Naive thymus-derived CD4-positive, alpha-beta T cell (primary cell): ENCODE results near the gene COL23A1. TPM values are rescaled to one million over a fixed set of nuclear protein-coding genes. Genes with fewer than 3 reads are reported as not detected.
A peak's percentile ranks its signal among the peaks of the same experiment; 100 is the strongest.

Experiments
- ATAC-seq: fragments of 150-1000 bp; cut with Tn5 transposase; 2 replicates; pipeline ENCODE4 v1.10.0; 2021; ENCODE audit warnings: mild to moderate bottlenecking, moderate library complexity
- CTCF ChIA-PET: fragments of 350-600 bp; sonication (Branson Sonifier 250); formaldehyde crosslinking; loops from one replicate; lab custom pipeline; 2021; ENCODE audit warnings: antibody characterized with exemption; lab: Charles Lee
- POLR2A ChIA-PET: fragments of 350-600 bp; sonication (Branson Sonifier 250); formaldehyde crosslinking; loops from one replicate; lab custom pipeline; 2021; ENCODE audit warnings: antibody characterized with exemption, inconsistent platforms; lab: Charles Lee
- DNase-seq, 9 donors: peaks; one replicate each; pipeline versions ENCODE4 v3.0.0 to v3.0.0-alpha.2; 2020 to 2022; ENCODE audit warnings: mixed read lengths in 1 of 9
- H3K27ac ChIP-seq: one replicate; pipeline ENCODE4 v1.7.0; 2013; ENCODE audit warnings: mild to moderate bottlenecking, low read depth, low read length, moderate library complexity
- H3K27me3 ChIP-seq, 2 donors: one replicate each; pipeline ENCODE4 v1.7.0; 2013; ENCODE audit warnings: low read length in 2 of 2, mild to moderate bottlenecking in 2 of 2, moderate library complexity in 2 of 2; ENCODE audit not compliant: control insufficient read depth in 2 of 2, insufficient read depth in 2 of 2
- H3K36me3 ChIP-seq, 3 experiments: 1 replicate in 2 of 3; 2 replicates in 1 of 3; pipeline ENCODE4 v1.7.0; 2013; ENCODE audit warnings: low read length in 3 of 3, mild to moderate bottlenecking in 3 of 3, moderate library complexity in 1 of 3; ENCODE audit not compliant: insufficient read depth in 3 of 3, control insufficient read depth in 2 of 3
- H3K4me1 ChIP-seq, 2 donors: one replicate each; pipeline ENCODE4 v1.7.0; 2013; ENCODE audit warnings: low read length in 2 of 2, mild to moderate bottlenecking in 2 of 2, moderate library complexity in 1 of 2; ENCODE audit not compliant: control insufficient read depth in 2 of 2, insufficient read depth in 2 of 2
- H3K4me3 ChIP-seq: 2 replicates; pipeline ENCODE4 v1.7.0; 2013; ENCODE audit warnings: mild to moderate bottlenecking, low read length
- H3K9me3 ChIP-seq, 3 experiments: 1 replicate in 2 of 3; 2 replicates in 1 of 3; pipeline ENCODE4 v1.7.0; 2013; ENCODE audit warnings: low read length in 3 of 3; ENCODE audit not compliant: control insufficient read depth in 2 of 3
- H3K27ac Mint-ChIP-seq, 9 donors: one replicate each; pipeline ENCODE4 v1.8.0; 2020 to 2022; ENCODE audit warnings: mixed read lengths in 9 of 9, mild to moderate bottlenecking in 8 of 9, moderate library complexity in 5 of 9, inconsistent platforms in 2 of 9
- H3K27me3 Mint-ChIP-seq, 5 donors: one replicate each; pipeline ENCODE4 v1.8.0; 2021 to 2022; ENCODE audit warnings: mixed read lengths in 5 of 5, mild to moderate bottlenecking in 1 of 5
- H3K36me3 Mint-ChIP-seq, 5 donors: one replicate each; pipeline ENCODE4 v1.8.0; 2020 to 2022; ENCODE audit warnings: mixed read lengths in 5 of 5, mild to moderate bottlenecking in 3 of 5, inconsistent platforms in 1 of 5
- H3K4me1 Mint-ChIP-seq, 7 donors: one replicate each; pipeline ENCODE4 v1.8.0; 2020 to 2022; ENCODE audit warnings: mixed read lengths in 7 of 7, mild to moderate bottlenecking in 3 of 7, inconsistent platforms in 1 of 7
- H3K4me3 Mint-ChIP-seq, 10 donors: one replicate each; pipeline ENCODE4 v1.8.0; 2020 to 2022; ENCODE audit warnings: mild to moderate bottlenecking in 10 of 10, mixed read lengths in 10 of 10, moderate library complexity in 6 of 10, inconsistent platforms in 2 of 10
- H3K9me3 Mint-ChIP-seq, 11 donors: one replicate each; pipeline ENCODE4 v1.8.0; 2020 to 2022; ENCODE audit warnings: mixed read lengths in 11 of 11, mild to moderate bottlenecking in 4 of 11, inconsistent platforms in 1 of 11, moderate library complexity in 1 of 11
- intact Hi-C, 2 donors: fragments of 100-400 bp; cut with micrococcal nuclease; formaldehyde crosslinking; loops; one replicate each; pipeline ENCODE4 v1.15.1; 2023
- polyA plus RNA-seq, 2 donors: library from polyadenylated mRNA; unstranded; fragments of 300-500 nt; fragmentation: Illumina TruSeq; gene quantifications; one replicate each; pipeline ENCODE4 v1.2.3, GENCODE V29; 2021
- total RNA-seq, 6 experiments: library from RNA in 5 of 6; stranded (reverse) in 5 of 6; gene quantifications; 1 replicate in 5 of 6; 2 replicates in 1 of 6; pipeline ENCODE4 v1.2.3 and lab custom pipeline; 2021 to 2026

Gene COL23A1
- total and polyA plus RNA-seq, 7 experiments from 2014 or later: 0.13 to 0.32 (median 0.22) TPM; not detected in 4

GRCh38 chr5:178525906-178526732 is 64.1 kb downstream of the COL23A1 start:
- no peak for DNase-seq
- Mint-ChIP-seq H3K36me3 (no peaks in the 10 kb centered on the region), H3K4me3 (no peak overlapping the region), H3K9me3 (no peaks in the 10 kb centered on the region), H3K4me1 (no peaks in the 10 kb centered on the region), H3K27me3 (no peaks in the 10 kb centered on the region), H3K27ac (no peak overlapping the region)
- no peak for ATAC-seq
- Histone ChIP-seq H3K4me3 (no peak overlapping the region), H3K36me3 (no peaks in the 10 kb centered on the region), H3K4me1 (no peaks in the 10 kb centered on the region), H3K27ac (no peak overlapping the region), H3K9me3 (no peaks in the 10 kb centered on the region), H3K27me3 (no peaks in the 10 kb centered on the region)
- intact Hi-C loops: no loop called here
- ChIA-PET POLR2A (no interaction called here), CTCF (no interaction called here)

- ChIA-PET CTCF (no interaction called here), POLR2A (no interaction called here)
- Histone ChIP-seq H3K4me1 (no peaks in the 10 kb centered on the region), H3K27ac (no peak overlapping the region), H3K9me3 (no peaks in the 10 kb centered on the region), H3K4me3 (no peak overlapping the region), H3K27me3 (no peaks in the 10 kb centered on the region), H3K36me3 (no peaks in the 10 kb centered on the region)
- intact Hi-C loops: no loop called here
- no peaks in the 10 kb centered on the region for H3K4me1 Mint-ChIP-seq
- peak overlapping the region in 1 of 9 donors; percentile 74 for H3K27ac Mint-ChIP-seq
- H3K27me3 Mint-ChIP-seq: peaks cover 0 to 9% (median 6%) of the 10 kb centered on the region in 5 donors
- peaks cover 0 to 6% (median 4%) of the 10 kb centered on the region in 11 donors for H3K9me3 Mint-ChIP-seq
- H3K4me3 Mint-ChIP-seq: no peak overlapping the region
- no peak for DNase-seq
- no peak for ATAC-seq
- H3K36me3 Mint-ChIP-seq: peaks cover 0 to 5% (median 0%) of the 10 kb centered on the region in 5 donors
Observed at GRCh38 chr5:178524093-178524882, 65.9 kb downstream of the COL23A1 start.

DNA sequence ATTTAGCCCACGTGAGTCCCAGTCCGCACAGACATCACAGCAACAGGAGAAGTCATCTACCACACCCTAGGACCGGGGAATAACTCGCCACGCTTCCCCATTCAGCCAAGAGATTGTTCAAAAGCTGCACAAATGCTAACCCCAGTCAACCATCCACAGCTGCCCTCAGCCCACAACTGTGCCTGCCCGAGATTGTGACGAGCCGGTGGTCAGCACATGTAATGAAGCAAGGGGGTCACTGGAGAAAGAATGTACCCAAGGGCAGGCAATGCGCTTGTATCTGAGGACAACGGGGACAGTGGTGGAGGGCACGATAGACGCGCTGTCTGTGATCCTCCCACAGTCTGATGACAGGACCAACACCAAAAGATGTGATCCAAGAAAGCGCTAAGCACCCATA is 67.8 kb downstream of the COL23A1 start:
- Histone ChIP-seq H3K27ac (no peak overlapping the region), H3K4me3 (no peak overlapping the region), H3K4me1 (no peaks in the 10 kb centered on the region), H3K36me3 (no peaks in the 10 kb centered on the region), H3K27me3 (no peaks in the 10 kb centered on the region), H3K9me3 (no peaks in the 10 kb centered on the region)
- POLR2A ChIA-PET: no interaction called here
- Mint-ChIP-seq H3K4me1 (no peaks in the 10 kb centered on the region), H3K27ac (no peak overlapping the region), H3K9me3 (peaks cover 0 to 6% (median 5%) of the 10 kb centered on the region in 11 donors), H3K27me3 (peaks cover 0 to 9% (median 6%) of the 10 kb centered on the region in 5 donors), H3K4me3 (no peak overlapping the region), H3K36me3 (peaks cover 0 to 5% (median 0%) of the 10 kb centered on the region in 5 donors)
- intact Hi-C loops: no loop called here
- CTCF ChIA-PET: no interaction called here
- ATAC-seq: no peak
- no peak for DNase-seq

DNA sequence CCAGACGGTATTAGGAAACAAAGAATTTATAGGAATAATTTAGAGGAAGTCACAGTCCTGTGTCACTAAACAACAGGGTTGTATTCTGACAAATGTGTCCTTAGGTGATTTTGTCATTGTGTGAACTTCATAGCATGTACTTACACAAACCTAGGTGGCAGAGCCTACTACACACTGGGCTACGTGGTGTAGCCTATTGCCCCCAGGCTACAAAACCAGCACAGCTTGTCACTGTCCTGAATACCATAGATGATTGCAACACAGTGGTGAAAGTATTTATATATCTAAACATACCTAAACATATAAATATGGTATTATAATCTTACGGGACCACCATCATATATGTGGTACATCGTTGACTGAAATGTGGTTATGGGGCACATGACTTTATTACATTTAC is 69.3 kb downstream of the COL23A1 start:
- Mint-ChIP-seq H3K9me3 (peaks cover 0 to 6% (median 5%) of the 10 kb centered on the region in 11 donors), H3K4me3 (no peak overlapping the region), H3K4me1 (peaks cover 0 to 3% (median 0%) of the 10 kb centered on the region in 7 donors), H3K27me3 (peaks cover 0 to 17% (median 12%) of the 10 kb centered on the region in 5 donors), H3K27ac (no peak overlapping the region), H3K36me3 (peaks cover 0 to 5% (median 0%) of the 10 kb centered on the region in 5 donors)
- intact Hi-C loops: no loop called here
- H3K4me1 ChIP-seq: no peaks in the 10 kb centered on the region
- ATAC-seq: no peak
- no peak for DNase-seq
- no peaks in the 10 kb centered on the region for H3K36me3 ChIP-seq
- no peak overlapping the region for H3K27ac ChIP-seq
- POLR2A ChIA-PET: no interaction called here
- no peak overlapping the region for H3K4me3 ChIP-seq
- H3K27me3 ChIP-seq: no peaks in the 10 kb centered on the region
- CTCF ChIA-PET: no interaction called here
- no peaks in the 10 kb centered on the region for H3K9me3 ChIP-seq

- H3K27me3 ChIP-seq: no peaks in the 10 kb centered on the region
- peaks cover 0 to 5% (median 0%) of the 10 kb centered on the region in 5 donors for H3K36me3 Mint-ChIP-seq
- no peaks in the 10 kb centered on the region for H3K4me1 ChIP-seq
- ChIA-PET POLR2A (no interaction called here), CTCF (no interaction called here)
- H3K9me3 ChIP-seq: no peaks in the 10 kb centered on the region
- ATAC-seq (no peak), DNase-seq (no peak)
- no peak overlapping the region for H3K27ac ChIP-seq
- no peak overlapping the region for H3K4me3 ChIP-seq
- no peak overlapping the region for H3K27ac Mint-ChIP-seq
- H3K4me3 Mint-ChIP-seq: no peak overlapping the region
- intact Hi-C loops: no loop called here
- peaks cover 0 to 23% (median 19%) of the 10 kb centered on the region in 5 donors for H3K27me3 Mint-ChIP-seq
- H3K36me3 ChIP-seq: no peaks in the 10 kb centered on the region
- H3K4me1 Mint-ChIP-seq: peaks cover 0 to 7% (median 0%) of the 10 kb centered on the region in 7 donors
- peaks cover 0 to 6% (median 5%) of the 10 kb centered on the region in 11 donors for H3K9me3 Mint-ChIP-seq
Observed at GRCh38 chr5:178519804-178520203, 70.4 kb downstream of the COL23A1 start.

DNA sequence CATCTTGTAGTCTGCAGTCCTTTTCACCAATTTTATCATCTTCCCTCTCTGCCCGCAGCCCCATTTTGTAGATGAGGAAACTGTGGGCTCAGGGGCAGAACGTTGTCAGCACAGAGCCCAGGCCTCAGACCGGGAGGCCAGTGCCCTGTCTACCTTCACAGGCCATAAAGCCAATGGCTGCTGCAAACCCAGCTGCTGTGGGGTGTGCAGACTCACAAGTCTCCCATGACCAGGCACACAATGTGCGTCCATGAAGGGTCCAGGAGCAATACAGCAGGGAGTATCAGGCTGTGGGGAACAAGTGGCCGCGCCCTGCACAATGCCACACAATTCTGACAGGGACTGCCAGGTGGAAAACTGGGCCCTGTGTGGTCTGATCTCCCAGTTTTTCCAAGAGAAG is 71.0 kb downstream of the COL23A1 start:
- Histone ChIP-seq H3K4me1 (no peaks in the 10 kb centered on the region), H3K36me3 (no peaks in the 10 kb centered on the region), H3K27me3 (no peaks in the 10 kb centered on the region), H3K9me3 (no peaks in the 10 kb centered on the region), H3K4me3 (no peak overlapping the region), H3K27ac (no peak overlapping the region)
- ATAC-seq (no peak), DNase-seq (no peak)
- no peak overlapping the region for H3K4me3 Mint-ChIP-seq
- peaks cover 0 to 5% (median 0%) of the 10 kb centered on the region in 5 donors for H3K36me3 Mint-ChIP-seq
- H3K9me3 Mint-ChIP-seq: peaks cover 0 to 6% (median 5%) of the 10 kb centered on the region in 11 donors
- H3K4me1 Mint-ChIP-seq: peaks cover 0 to 7% (median 0%) of the 10 kb centered on the region in 7 donors
- POLR2A ChIA-PET: no interaction called here
- CTCF ChIA-PET: no interaction called here
- intact Hi-C loops: no loop called here
- no peak overlapping the region for H3K27ac Mint-ChIP-seq
- H3K27me3 Mint-ChIP-seq: peaks cover 0 to 24% (median 23%) of the 10 kb centered on the region in 5 donors
